Tibial nerve (tissue), 3 donors: ENCODE measurements around the gene SH3BGR.

Experiments
- POLR2A ChIP-seq, 2 donors: fragments of 450-650 bp; IDR thresholded peaks; one replicate each; pipeline ENCODE4 v1.6.1; 2017; ENCODE audit warnings: antibody characterized with exemption in 2 of 2, mild to moderate bottlenecking in 2 of 2, moderate library complexity in 2 of 2
- TF ChIP-seq, protein P1 (sequence below), 5 experiments: fragments of 200-600 bp in 3 of 5; fragments of 450-650 bp in 2 of 5; sonication (generic) in 3 of 5; IDR thresholded peaks; one replicate each; pipeline ENCODE4 v1.5.1; 2016 to 2019; ENCODE audit warnings: antibody characterized with exemption in 5 of 5, mild to moderate bottlenecking in 3 of 5, moderate library complexity in 2 of 5

DNA sequence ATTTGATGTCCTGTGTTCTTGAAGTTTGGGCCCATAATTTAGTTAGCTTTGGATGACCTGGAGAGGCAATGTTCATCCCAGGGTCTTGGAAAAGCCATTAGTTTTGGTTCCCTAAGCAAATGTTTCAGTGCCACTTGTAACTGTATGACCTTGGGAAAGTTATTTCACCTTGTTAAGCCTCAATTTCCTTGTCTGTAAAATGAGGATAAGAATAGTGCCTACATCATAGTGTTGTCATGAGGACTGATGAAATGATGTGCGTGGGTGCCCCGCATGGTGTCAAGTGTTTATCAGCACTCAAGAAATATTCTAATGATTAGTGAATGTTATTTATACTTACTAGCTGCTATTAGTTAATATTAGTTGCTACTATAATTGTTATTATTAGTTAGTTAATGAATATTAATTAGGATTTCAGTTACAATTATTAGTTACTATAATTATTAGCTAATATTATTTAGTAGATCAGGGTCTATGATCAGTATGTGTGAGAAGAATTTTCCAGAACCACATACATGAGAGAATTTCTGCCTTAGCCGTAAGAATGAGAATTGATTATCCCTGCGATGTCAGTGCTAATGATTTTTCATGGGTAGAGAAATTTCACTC, 1.9 kb downstream of the SH3BGR start:
- TF ChIP-seq, protein P1, sequence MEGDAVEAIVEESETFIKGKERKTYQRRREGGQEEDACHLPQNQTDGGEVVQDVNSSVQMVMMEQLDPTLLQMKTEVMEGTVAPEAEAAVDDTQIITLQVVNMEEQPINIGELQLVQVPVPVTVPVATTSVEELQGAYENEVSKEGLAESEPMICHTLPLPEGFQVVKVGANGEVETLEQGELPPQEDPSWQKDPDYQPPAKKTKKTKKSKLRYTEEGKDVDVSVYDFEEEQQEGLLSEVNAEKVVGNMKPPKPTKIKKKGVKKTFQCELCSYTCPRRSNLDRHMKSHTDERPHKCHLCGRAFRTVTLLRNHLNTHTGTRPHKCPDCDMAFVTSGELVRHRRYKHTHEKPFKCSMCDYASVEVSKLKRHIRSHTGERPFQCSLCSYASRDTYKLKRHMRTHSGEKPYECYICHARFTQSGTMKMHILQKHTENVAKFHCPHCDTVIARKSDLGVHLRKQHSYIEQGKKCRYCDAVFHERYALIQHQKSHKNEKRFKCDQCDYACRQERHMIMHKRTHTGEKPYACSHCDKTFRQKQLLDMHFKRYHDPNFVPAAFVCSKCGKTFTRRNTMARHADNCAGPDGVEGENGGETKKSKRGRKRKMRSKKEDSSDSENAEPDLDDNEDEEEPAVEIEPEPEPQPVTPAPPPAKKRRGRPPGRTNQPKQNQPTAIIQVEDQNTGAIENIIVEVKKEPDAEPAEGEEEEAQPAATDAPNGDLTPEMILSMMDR (IDR thresholded peaks at IDR 0.05) = no peak
- TF ChIP-seq POLR2A (IDR thresholded peaks at IDR 0.05) = no peak
